Measurements from ENCODE around the gene PARN.
"Not testable (repeated sequence)": the region's sequence is repeated elsewhere in the genome, so short reads cannot be mapped to it uniquely, and the experiment has no call there.

PARN gene

DNA sequence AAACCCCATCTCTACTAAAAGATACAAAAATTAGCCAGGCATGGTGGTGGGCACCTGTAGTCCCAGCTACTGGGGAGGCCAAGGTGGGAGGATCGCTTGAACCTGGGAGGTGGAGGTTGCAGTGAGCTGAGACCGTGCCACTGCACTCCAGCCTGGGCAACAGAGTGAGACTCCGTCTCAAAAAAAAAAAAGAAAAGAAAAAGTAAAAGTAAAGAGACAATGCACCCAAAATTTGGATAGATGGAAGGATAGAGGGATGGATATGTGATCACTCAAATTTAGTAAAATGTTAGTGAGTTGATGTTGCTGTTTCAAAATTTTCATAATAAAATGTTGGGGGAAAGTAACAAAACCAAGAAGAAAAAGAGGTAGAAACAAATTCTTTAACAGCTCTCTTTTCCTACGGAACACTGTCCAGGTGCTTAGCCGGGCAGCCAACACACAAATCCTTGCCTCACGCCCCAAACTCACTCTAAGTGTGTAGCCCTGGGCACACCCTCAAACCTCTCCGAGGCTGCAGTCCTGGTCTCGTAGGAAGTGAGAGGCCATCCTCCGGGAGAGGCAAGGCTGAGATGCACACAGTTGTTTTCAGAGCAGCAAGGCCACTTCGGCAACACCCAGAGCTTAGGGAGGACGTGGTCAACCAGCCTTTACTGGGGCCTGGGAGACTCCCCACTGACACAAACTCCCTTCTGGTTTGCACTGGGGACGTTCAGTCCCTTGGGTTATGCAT lies 228.9 kb downstream of the PARN start:
- not testable (repeated sequence) for DNase-seq (ENCODE audit: low read depth)

DNA sequence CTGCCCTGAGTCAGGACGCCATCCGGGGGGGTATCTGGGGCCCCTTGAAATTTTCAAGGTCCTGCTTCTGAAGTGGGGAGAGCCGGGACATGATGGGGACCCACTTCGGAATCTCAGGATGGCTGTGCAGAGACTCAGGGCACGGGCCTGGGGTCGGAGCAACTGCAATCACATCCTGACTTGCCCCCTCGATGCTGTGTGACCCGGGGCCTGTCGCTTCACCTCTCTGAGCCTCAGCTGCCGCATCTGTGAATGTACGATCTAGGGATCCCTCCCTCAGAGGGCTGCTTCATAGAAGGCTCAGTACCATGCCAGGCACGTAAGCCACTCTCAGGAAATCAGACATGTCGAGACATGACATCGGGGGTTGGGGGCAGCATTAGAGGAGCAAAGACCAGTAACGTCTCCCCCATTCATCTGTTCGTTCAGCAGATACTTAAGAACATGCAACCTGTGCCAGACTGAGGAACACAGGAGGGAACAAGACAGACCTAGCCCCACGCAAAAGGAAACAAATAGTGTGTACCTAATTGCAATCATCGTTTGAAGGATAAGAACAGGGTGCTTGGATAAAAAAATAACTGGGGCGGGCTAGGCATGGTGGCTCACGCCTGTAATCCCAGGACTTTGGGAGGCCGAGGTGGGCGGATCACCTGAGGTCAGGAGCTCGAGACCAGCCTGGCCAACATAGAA lies 229.6 kb downstream of the PARN start:
- DNase-seq (ENCODE audit: low read depth) = no peak

DNA sequence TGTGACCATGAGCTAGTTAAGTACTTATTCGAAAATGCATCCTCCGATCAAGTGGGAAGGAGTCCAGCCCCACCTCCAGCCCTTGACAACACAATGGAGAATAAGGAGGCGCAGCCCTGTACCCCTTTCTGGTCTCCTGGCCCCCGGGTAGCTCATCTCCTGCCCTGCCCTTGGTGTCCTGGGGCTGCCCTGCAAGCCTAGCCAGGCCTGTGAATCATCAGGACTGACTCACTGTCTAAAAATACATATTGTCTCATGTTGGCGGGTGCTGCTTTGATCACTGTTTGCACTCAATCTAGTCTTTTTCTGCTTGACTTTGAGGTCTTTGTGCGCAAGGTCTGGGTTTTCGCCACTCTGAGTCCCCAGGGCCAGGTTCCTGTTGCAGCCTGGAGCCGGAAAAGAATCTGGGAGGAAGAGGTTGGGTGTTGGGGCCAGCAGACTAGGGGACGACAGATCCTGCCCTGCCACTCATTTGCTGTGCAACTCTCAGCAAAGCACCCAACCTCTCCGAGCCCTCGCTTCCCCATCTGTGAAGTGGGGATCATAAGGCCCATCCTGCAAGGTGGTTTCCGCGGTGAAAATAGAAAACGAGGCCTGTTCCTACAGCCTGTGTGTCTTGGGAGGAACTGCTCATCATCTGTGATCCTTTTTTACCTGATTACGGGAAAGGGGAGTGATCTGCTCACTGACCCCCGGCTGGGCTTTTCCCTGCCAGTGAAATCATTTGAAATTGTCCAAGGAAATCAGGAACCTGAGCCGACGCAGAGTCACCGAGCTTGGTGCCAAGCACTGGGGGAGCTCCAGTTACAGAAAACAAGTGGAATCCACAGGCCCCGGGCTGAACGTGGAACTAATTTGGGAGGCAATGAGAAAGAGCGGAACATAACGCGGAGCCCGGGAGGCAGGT lies 230.4 kb downstream of the PARN start:
- DNase-seq (ENCODE audit: low read depth) = peak; percentile 91

DNA sequence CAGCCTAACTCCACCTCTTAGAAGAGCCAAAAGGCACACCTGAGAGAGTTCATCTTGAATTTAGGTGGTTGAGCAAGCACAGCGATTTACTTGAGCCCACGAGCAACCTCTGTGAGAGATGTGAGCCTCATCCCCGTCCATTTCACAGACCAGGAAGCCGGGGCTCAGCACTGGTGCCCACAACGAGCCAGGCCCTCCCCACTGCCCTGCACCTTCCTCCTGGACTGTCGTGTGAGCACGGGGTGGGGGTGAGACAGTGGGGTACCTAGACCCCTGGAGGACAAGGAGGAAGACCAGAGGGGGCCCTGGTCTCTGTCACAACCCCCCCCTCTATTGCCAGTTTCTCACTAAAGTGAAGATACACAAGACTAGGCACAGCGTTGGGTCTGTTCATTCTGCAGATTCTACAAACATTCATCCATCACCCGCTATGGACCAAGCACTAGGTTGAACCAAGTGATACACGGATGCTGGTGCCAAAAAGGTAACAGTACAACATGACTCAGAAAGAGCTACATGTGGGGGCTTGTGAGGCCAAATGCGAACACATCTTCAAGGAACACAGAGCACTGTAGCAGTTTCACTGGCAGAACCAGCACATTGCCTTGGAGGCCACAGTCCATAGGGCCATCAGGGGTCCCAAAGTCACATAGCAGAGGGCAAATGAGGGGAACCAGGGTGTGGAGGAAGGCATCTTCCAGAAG lies 231.9 kb downstream of the PARN start:
- no peak for DNase-seq (ENCODE audit: low read depth)

DNA sequence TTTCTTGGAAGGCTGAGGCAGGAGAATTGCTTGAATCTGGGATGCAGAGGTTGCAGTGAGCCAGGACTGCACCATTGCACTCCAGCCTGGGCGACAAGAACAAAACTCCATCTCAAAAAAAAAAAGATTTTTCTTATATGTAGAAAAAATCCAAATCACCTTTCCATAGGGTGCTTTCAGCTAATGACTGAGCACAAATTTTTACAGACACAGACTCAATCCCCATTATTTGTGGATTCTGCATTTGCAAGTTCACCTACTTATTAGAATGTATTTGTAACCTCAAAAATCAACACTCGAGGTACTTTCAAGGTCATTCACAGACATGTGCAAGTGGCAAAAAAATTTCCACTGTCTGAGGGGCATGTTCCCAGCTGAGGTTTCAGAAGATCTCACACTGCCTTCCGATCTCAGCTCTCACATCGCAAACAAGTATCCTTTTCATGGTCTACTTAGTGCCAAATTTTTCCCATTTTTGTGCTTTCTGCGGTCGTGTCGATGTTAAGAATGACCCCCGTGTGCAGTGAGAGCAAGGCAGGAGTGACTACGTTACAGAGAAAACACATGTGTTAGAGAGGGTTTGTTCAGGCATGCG lies 234.3 kb downstream of the PARN start:
- DNase-seq (ENCODE audit: low read depth) = peak; percentile 52

DNA sequence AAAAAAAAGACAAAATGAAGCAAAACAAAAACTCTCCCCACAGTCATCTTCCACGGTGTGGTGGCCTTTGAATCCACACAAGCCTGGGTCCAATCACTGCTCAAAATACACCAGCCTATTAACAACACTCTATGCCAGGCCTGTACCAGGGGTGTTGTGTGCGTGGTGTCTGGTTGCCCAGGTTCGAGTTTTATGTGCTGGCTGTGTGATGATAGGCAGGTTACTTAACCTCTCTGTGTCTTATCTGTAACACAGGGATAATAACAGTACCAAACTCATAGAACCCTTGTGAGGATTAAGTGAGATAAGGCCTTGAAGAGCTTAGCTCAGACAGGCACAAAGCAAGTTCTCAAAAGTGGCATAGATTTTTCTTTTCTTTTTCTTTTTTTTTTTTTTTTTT lies 235.2 kb downstream of the PARN start:
- DNase-seq (ENCODE audit: low read depth) = no peak

DNA sequence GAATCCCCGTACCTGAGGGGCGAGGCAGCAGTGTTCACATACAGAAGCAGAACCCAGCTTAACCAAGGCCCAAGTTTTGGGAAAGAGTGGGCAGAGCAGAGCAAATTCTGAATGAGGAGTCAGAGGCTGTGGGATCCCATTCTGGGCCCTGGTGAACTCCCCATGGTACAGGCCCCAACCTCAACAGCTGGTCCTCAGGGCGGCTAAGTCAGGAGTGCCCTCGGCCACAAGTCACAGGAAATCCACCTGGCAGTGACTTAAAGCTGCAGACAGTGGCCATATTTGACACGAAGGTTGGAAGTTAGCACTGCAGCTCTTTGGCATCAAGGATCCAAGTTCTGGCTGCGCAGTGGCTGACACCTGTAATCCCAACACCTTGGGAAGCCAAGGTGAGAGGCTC lies 237.1 kb downstream of the PARN start:
- no peak for DNase-seq (ENCODE audit: low read depth)

DNA sequence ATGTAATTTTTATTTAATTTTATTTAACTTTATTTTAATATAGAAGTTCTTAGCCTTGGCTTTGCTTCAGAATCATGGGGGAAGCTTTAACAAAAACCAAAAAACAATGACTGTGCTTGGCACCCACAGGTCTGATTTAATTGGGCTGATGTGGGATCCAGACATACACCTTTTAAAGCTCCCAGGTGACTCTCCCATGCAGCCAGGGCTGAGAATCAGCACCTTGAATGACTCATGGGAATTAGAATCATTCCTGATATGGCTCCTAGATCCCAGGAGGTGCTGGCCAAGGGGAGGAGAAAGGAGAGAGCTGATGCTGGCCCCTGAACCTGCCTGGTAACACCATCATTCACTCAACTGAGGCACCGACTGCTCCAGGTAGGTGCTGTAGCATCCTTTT lies 240.7 kb downstream of the PARN start:
- DNase-seq (ENCODE audit: low read depth) = no peak

DNA sequence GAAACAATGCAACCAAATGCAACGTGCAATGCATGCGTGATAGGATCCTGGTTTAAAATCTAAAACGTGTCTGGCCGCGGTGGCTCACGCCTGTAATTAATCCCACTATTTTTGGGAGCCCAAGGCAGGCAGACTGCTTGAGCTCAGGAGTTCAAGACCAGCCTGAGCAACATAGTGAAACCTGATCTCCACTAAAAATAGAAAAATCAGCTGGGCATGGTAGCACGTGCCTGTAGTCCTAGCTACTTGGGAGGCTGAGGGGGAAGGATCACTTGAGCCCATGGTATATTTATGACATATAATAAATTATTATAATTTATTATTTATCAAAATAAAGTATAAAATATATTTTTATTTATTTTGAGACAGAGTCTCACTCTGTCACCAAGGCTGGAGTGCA lies 241.8 kb downstream of the PARN start:
- DNase-seq (ENCODE audit: low read depth) = no peak

DNA sequence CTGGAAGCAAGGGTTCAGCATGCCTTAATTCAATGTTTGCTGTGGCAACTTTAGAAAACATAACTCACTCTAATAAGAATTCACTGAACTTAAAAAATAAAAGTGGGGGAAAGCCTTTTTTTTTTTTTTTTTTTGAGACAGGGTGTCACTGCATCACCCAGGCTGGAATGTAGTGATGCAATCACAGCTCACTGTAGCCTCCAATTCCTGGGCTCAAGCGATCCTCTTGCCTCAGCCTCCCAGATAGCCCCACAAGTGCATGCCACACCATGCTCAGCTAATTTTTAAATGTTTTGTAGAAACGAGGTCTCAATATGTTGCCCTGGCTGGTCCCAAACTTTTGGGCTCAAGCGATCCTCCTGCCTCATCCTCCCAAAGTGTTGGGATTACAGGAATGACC lies 243.9 kb downstream of the PARN start:
- DNase-seq (ENCODE audit: low read depth) = no peak
